NCI-H1436 treated with DMSO at 0.1 percent for 48 hours (cell line): ENCODE data around the gene GRIK4.
A peak's percentile ranks its signal among the peaks of the same experiment; 100 is the strongest.

ENCODE experiments used
- DNase-seq: peaks from one replicate; lab custom pipeline; 2025; lab: John Stamatoyannopoulos, UW

The GRIK4 gene

DNA sequence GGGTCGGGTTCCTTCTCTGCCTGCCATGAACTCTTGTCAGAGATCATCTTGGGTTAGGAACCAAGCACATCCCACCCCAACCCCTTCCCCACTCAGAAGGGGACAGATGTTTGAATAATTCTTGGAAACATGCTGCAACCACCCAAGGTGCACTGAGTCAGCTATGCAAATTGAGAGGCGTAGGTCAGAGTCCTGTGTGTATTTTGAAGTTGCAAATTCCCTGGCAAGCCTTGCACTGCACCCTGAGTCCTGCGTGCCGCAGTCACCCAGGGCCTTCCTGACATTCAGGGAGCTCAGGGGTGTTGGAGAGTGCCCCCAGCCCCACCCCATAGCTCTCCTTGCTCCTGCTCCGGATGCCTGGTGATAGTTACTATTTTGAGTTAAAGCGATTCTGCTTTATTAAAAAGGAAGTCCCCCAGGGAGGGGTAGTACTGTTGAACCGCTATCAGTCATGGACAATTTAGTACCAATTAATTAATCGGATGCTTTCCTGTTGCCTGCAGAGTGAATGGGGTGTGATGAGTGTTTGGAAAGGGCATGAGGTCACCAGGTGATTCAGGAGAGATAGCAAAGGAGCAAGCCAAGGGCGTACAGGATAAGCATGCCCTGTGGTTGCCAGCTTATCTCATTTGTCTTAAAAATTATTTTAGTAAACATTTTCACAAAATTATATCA, 123.7 kb downstream of the GRIK4 start:
- no peak for DNase-seq

DNA sequence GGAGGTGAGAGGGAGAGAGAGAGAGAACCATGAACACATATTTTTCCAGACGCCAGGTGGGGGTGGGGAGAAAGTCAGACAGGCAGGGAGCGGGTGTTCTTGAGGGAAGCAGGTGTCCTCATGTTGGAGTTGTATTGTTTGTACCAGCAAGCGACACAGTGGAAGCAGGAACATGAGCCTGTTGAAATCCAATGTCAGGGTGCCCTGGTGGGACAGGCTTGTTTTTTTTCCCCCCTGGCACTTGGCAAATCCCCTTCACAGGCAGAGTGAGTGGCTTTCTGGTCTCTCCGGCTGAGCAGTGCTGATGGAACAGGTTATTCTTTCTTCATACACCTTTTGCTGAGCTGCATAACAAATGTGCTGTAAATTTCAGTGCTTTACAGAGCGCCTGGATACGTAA, 125.6 kb downstream of the GRIK4 start:
- DNase-seq, result no peak

DNA sequence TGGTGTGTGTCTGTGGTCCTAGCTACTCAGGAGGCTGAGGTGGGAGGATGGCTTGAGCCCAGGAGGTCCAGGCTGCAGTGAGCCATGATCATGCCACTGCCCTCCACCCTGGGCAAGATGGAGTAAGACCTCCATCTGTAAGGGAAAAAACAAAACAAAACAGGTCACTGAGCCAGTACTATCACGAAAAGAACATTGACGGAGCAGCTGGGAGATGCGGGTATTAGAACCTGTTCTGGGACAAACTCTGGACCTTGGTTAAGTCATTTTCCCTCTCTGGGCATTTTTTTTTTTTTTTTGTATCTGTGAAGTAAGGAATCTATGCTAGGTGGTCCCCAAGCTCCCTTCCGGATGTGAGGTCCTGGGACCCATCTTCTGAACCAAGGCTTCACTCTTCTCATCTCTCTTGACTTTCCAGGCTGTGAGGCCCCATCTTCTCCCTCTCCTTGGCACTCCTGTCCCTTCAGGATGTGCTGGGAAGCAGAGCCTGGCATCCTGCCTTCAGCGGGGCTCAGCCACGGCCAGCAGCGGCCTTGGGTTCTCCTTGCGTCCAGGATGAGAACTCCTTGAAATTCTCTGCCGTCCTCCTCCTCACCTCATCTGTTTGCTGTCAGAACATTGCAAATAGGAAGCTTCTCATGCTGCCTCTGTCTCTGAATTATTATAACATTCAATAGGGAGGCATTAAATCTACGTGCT, 130.8 kb downstream of the GRIK4 start:
- no peak for DNase-seq

DNA sequence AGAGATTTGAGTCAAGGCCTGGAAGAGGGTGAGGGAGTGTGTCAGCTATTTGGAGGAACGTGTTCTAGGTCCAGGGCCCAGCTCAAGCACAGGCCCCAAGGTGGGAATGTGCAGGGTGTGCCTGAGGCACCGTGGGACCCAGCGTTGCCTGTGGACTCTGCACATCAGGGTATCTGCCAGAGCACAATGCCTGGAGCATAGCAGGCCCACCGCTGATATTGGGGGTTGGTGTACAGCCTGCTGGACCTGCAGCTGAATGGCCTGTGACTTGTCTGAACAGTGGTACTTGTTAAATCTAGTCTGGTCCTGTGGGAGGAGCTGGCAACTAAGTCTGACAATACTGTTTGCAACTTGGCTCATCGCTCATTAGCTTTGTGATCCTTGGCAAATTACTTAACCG, 131.7 kb downstream of the GRIK4 start:
- no peak for DNase-seq

DNA sequence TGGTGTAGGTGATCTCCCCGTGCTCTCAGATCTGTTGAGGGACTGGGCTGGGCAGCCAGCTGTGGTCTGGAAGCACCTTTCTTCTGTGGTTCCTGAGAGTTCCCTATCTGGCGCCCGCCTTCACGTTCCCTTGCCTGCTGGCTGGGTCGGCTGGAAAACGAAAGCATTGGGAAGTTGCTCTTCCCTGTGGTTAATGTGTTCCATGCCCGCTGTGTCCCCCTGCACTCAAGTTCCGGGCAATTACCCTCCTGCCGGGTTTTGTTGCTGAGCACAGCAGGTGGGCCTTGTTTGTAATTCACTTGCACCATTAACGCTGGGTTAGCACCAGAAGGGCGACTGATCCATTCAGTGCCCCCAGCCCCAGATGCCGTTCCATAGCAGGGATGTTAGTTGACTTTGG, 134.1 kb downstream of the GRIK4 start:
- DNase-seq, result no peak

DNA sequence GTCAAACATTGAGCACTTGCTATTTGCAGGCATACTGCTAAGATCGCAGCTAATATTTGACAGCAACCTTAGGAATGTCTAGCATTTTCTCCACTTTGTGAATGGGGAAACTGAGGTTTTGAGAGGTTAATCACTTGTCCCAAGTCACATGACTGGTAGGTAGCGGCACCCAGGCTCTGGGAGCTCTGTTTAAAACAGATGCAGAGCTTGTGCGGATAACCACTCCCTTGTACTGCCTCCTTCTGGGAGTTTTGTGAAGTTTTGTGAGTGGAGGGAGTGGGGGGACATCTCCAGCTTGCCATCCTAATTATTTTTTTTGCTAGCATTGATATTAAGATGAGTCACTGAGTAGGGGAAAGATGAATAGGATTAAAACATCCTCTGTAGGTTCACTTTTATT, 134.7 kb downstream of the GRIK4 start:
- no peak for DNase-seq

DNA sequence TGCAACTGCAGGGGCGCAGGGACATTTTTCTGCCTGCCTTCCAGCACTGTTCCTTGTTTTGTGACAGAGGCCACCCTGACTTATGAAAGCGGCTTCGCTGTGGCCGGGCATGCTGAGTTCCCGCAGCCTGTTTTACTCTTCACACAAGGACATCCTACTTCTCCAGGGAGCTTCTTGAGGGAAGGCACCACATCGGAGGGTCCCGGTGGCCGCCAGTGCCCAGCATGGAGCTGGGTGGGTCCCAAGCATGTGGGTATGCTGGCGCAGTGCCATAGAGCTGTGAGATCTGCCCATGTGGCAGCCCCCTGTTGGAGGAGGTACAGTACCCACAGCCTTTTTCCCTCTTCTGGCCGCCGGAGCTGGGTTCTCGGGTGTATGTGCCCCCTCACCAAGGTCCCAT, 136.1 kb downstream of the GRIK4 start:
- DNase-seq, result no peak

DNA sequence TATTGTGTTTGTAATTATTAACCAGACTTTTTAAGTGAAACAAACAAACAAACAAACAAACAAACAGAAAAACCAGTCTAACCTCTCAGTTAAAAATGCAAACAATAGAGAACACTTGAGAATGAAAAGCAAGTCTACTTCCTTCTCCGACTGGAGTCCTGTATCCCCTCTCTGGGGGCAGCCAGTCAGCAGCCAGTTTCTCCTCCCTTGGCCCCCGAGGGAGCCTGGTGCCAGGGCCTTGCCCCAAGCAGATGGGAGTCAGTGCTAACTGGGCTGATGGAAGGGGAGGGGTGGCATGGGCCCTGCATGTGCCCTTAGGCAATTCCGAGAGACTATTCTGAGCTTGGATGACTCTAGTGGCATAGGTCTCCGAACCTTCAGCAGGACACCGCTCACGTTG, 137.2 kb downstream of the GRIK4 start:
- no peak for DNase-seq

DNA sequence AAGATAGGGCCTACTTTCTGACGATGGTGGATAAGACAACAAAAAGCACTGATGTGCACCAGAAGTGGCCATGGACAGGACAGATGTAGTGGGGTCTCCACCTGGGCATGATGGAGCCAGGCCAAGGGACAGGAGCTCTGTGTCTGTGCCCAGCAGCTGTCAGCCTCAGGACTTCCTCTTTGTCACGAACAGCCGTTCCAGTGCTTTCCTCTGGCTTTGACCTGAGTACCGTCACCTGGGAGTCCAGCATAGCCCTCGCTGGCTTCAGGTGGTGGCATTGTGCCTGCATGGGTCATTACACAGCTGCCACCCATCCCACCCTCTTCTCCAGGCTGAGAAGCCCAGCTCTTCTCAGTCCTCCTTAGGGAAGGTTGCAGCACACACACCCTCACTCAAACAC, 137.8 kb downstream of the GRIK4 start:
- DNase-seq, result no peak

DNA sequence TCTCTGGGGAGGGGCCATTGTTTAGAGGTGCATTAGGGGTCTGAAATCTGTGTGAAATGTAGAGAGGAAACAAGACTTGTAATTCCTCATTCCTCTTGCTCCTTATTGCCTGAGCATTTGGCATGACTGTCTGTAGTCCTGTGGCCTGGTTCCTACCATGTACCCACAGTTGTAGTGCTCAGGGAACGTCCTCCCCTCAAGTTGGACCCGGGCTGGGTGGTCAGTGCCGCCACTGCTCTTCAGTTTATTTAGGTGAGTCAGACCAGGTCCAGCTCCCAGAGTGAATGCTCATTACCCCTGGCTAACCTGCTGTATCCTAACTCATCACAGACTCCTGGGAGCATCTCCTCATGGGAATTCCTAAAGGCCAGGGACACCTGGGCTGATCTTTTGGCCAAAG, 139.8 kb downstream of the GRIK4 start:
- DNase-seq, result no peak

DNA sequence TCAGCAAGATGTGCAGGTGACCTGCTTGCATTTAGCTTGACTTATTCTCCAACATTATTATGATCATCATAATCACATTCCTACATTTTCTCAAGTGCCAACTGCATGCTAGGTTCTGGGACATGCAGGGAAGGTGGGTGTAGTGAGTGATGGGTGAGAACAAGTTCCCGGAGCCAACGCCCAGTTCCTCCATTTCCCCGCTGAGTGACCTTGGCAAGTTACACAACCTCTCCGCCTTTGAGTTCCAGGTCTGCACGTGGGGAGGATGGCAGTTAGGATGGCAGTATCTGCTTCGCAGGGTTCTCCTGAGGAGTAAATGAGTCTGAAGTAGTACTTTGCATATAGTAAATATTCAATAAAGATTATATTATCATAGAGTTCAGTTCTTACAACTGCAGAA, 140.3 kb downstream of the GRIK4 start:
- DNase-seq, result no peak

DNA sequence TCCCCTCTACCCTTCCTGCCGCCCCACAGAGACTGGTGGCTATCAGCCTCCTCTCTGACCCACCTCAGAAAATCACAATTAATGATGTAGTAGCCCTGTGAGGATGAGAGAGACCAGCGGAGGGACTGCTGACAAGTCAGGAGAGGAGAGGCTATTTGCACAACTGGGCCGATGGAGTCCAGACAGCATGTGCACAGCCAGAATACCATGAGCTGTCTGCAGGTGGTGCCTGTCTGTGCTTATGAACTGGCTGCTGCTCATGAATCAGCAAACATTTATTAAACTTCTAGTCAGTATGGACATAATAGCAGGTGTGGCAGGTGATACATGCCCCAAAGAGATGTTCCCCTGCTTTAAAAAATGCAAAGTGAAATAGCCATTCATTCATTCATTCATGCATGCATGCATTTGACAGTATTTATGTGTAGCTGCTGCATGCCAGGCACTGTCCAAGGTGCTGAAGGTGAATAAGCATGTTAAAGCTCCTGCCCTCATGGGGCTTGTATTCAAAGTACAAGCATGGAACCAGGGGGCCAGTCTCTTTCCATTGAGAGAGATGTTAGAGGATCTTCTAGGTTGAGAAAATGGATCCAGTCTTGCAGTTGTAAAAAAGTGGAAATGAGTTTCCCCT, 141.3 kb downstream of the GRIK4 start:
- DNase-seq, result no peak

DNA sequence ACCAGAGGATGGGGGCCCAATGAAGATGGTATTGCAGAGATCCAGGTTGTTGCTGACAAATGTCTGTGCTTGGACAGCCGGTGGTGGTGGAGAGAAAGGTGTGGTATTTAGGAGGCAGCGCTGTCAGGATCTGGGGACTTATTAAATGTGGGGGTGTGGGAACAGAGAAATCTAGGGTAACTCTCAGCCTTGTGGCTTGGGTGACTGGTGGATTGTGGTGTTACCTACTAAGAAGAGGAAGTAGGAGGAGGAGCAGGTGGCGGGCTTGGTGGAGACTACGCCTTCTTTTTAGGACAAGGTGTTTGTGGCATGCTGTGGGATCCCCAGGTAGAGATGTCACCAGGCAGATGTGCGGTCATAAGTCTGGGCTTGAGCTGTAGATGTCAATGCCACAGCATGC, 144.0 kb downstream of the GRIK4 start:
- DNase-seq, result no peak

DNA sequence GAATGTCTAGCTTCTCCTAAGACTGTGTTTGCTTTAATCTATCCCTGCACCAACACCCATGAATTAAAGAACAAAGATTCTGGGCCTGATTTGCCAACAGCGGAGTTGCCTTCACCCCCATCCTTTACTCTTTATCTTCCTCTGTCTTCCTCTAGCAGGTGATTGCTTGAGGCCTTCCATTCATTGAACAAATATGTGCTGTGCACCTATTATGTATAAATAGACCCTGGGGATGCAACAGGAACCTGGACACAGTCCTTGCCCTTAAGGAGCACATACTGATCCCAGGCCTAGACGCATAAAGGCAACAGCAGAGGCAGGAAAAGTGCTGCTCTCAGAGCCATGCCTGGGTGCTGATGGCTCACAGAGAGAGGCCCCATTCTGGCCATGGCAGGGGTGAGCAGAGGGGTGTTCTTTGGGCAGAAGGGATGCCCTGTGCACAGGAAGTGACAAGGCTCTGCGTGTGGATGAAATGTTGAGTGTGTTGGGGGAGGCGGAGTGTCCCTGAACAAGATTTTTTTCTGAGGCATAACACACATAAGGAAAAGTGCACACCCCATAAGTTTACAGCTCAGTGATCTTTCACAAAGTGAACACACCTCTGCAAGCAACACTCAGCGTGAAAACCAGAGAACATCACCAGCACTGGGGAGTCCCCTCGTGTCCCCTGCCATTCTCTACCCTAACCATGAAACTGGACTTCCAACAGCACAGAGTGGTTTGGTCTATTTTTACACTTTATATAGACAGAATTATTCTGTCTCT, 145.9 kb downstream of the GRIK4 start:
- DNase-seq, result peak; percentile 84

DNA sequence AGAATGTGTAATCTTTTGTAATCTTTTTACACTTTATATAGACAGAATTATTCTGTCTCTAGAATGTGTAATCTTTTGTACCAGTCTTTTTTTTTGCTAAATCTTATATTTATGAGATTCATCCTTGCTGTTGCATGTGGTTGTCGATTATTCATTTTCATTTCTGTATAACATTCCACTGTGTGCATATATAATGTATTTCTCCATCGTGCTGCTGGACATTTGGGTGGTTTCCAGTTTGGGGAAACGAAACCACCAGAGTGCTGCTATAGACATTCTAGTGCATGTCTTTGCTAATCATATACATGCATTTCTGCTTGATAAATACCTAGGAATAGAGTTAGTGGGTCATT, 146.5 kb downstream of the GRIK4 start:
- DNase-seq, result no peak

DNA sequence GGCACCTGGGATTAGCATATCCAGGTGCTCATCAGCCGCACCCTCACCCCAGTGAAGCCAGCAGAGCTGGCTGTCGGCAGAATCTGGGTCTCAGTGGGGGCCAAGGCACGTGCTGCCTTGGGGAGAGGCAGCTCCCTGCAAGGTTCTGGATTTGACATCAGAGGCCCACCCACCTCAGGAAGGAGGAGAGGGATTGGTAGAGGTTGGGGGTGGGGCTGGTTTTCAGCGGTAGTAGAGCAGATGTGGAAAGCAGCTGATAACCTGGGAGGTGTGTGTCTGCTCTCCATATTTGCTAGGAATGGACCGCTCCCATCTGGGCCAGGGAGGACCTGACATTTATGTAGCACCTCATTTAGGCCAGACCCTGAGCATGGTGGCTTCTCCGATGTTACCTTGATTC, 147.5 kb downstream of the GRIK4 start:
- DNase-seq, result no peak

DNA sequence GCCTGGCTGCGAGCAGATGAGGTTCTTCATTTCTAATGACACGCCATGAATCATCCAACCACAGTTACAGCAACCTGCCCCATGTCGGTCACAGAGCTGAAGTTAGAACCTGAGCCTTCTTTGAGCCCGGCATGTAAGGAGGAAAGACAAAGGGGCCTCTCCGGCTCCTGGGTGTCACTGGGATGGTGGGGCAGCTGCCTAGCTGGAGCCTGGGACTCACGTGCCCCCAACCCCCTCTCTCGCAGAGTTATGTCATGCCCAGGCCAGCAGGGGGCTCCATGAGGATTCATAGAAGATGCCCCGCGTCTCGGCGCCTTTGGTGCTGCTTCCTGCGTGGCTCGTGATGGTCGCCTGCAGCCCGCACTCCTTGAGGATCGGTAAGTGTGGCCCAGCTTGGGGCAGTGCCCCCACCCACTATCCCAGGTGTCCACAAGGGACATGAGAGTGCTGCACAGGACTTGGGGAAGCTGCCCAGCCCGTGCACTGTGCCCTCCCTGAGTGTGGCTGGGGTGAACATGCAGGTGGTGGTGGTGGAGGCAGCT, 148.5 kb downstream of the GRIK4 start:
- DNase-seq, result no peak

DNA sequence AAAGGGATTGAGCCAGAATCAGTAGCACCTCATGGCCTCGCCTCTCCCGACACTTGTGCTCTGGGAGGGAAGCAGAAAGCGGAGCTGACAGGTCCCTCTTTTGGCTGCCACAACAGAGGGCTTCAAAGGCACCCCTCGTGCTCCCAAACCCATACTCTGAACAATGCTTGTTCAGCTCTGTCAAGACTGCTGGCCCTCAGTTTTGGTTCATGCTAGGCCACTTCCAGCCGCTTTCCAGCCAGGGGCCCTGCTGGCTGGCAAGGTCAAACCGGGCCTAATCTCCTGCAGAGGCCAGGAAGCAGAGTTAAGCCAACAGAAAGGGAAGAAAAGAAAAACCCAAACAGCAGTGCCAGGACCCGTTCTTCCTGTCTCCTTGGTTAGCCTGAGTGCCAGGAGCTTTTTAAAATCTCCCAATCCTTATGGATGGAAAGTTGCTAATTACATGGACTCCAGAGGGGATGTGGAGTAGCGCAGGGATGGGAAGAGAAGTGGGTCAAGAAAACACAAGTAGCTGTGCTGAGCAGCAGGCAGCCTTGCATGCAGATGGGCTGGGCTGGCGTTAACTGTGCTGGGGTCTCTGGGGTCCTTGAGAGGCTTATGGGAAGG, 150.6 kb downstream of the GRIK4 start:
- DNase-seq, result no peak

DNA sequence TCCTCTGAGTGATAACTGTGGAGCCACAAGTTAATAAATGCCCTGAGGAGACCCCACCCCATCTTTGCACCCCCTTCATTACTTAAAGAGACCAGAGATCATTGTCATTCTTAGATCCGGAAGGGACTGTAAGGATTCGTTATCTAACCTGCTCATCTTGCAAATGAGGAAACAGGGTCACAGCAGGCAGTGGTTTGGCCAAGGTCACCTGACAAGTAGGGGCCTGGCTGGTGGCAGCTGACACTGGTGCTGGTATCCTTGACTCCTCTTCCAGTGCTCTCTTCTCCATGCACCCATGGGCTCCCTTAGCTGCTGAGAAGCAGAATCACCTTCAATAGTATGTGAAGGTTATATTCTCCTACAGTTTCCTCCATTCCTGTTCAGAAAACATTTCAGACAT, 151.6 kb downstream of the GRIK4 start:
- DNase-seq, result no peak

DNA sequence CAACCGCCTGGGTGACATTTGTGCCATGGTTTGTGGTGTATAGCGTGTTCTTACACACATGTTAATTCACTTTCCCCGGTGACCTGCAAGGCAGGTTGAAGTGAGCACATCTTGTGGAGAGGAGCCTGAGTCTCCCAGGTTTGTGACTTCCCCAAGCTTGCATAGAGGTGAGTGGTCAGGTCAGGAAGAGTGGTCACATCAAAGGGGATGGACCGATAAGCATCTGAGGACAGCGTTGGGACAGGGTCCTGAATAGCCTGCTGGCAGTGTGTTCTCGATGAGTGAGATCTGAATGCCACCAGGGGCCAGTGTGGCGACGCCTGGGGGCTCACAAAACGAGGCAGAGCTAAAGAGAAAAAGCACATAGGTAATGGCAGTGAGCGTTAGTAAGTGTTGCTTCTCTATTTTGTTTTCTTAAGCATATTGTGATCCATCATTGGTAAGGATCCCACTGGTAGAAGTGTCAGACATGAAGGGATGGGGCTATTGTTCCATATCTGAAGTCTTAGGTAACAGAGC, 154.6 kb downstream of the GRIK4 start:
- no peak for DNase-seq

DNA sequence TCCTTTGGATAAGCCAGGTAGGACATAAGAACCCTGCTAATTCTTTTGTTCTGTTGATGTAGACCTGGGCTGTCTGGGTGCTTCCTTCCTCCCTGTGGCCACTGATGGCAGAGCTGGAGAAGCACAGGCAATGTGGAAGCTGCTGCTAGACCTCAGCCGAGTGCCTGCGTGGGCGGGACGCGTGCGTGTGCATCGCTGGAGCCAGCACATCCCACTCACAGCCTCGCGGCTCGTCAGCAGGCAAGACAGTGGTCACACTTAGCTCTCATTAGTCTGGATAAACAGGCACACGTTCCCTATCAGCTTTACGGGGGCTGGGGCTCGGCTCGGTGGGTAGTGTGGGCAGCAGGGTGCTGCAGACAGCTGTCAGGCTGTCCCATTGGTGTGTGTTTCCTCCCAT, 155.7 kb downstream of the GRIK4 start:
- DNase-seq, result no peak

DNA sequence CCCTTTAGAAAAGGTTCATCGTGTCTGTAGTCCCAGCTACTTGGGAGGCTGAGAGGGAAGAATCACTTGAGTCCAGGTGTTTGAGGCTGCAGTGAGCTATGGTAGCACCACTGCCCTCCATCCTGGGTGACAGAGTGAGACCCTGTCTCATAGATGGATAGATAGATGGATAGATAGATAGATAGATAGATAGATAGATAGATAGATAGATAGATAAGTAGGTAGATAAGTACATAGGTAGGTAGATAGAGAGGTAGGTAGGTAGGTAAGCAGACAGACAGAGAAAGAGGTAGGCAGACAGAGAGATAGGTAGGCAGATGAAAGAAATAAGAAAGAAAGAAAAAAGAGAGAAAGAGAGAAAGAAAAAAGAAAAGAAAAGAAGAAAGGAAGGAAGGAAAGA, 156.4 kb downstream of the GRIK4 start:
- no peak for DNase-seq
